Measurements from ENCODE around the gene OR8K5.
"Not testable (repeated sequence)": the region's sequence is repeated elsewhere in the genome, so short reads cannot be mapped to it uniquely, and the experiment has no call there.

The OR8K5 gene

DNA sequence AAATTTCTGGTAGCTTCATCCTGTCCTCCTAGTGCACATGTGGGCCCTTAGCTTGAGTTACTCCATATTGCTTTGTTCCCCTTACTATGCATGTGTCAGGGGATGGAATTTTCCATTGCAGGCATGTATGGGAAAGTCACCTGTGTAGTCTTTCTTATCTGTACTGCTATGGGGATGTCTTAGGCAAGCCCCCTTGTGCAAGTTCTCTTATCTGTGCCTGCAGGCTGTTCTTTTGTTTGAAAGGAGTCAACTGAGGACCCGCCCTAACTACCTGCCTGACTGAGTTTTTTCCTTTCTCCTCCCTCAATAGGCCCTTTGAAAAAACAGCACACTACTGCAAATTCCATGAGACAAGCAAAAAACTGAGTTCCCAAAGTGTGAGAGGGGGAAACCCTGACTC lies 8.7 kb downstream of the OR8K5 start:
- no peak overlapping the region for H3K27ac ChIP-seq
- H4K20me1 ChIP-seq = no peaks in the 10 kb centered on the region
- TF ChIP-seq Cebpa-rat (IDR thresholded peaks at IDR 0.05) = no peak
- no peak overlapping the region for H3K4me3 ChIP-seq
- no peaks in the 10 kb centered on the region for H3K36me3 ChIP-seq
- no peaks in the 10 kb centered on the region for H3K27me3 ChIP-seq
- H3K9me3 ChIP-seq = peaks cover 8% of the 10 kb centered on the region; the same call in 1 of the 2 replicates
- no peak overlapping the region for H3K4me2 ChIP-seq
- H3K4me1 ChIP-seq = no peaks in the 10 kb centered on the region
- no peak overlapping the region for H3K9ac ChIP-seq

DNA sequence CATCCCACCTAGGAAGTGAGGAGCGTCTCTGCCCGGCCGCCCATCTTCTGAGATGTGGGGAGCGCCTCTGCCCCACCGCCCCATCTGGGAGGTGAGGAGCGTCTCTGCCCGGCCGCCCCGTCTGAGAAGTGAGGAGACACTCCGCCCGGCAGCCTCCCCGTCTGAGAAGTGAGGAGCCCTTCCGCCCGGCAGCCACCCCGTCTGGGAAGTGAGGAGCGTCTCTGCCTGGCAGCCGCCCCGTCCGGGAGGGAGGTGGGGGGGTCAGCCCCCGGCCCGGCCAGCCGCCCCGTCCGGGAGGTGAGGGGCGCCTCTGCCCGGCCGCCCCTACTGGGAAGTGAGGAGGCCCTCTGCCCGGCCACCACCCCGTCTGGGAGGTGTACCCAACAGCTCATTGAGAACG lies 16.4 kb downstream of the OR8K5 start:
- H3K9ac ChIP-seq = not testable (repeated sequence)

DNA sequence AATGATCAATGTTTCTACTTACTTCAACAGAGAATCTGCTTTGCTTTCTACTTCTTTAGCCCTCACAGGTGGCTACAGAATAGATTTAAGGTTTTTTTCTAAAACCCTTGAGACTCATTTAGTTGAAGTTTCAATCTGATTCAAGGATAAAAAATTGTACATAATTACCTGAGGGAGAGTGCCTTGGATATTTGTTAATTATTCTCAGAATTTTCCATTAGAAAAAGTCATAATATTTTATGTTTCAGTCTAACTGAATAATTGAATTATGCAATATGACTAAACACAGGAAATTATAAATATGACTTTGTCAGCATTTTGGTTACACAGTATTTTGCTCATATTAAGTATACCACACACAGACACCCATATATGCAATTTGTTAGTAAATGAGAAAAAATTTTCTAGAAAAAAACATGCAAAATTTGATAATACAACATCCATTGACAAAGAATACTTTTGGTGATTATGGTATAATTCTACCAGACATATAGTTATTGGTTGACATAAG lies 19.9 kb downstream of the OR8K5 start, which contains the start of gene OR8J3:
Gene OR8J3, minus strand, starts transcription at position 51 of the 511 bp plus-strand sequence. CDS start 2,483 bp downstream, outside the sequence.
- no peak within 1 kb of the TSS for H3K4me3 ChIP-seq
- no peak within 1 kb of the TSS for H3K27ac ChIP-seq
- H3K9ac ChIP-seq = no peak within 1 kb of the TSS
- no peak for TF ChIP-seq Cebpa-rat (IDR thresholded peaks at IDR 0.05)
- no peaks in the 10 kb centered on the region for H3K27me3 ChIP-seq
- H3K4me2 ChIP-seq = no peak within 1 kb of the TSS
- no peaks in the 10 kb centered on the region for H3K9me3 ChIP-seq
- no peaks in the 10 kb centered on the region for H3K36me3 ChIP-seq
- no peaks in the 10 kb centered on the region for H3K4me1 ChIP-seq
- no peaks in the 10 kb centered on the region for H4K20me1 ChIP-seq

More for the DNA sequence above, 16.4 kb downstream of the OR8K5 start:
- H3K4me1 ChIP-seq, H3K27me3 ChIP-seq, H4K20me1 ChIP-seq, H3K9me3 ChIP-seq, H3K27ac ChIP-seq, H3K4me2 ChIP-seq, H3K36me3 ChIP-seq, H3K4me3 ChIP-seq: not testable (repeated sequence)

DNA sequence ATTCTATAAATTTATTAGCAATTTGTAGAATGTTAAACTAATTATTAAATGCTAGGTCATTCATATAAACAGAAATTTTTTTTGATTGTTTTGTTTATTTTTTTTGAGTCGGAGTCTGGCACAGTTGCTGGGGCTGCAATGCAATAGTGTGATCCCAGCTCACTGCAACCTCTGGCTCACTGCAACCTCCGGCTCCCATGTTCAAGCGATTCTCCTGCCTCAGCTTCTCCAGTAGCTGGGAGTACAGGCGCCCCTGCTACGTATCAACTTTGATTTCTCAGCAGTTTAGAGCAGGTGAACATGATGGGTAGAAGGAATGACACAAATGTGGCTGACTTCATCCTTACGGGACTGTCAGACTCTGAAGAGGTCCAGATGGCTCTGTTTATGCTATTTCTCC lies 38.0 kb downstream of the OR8K5 start, which contains the start of gene OR8H3:
Gene OR8H3, plus strand, starts transcription at position 301 of the 400 bp plus-strand sequence. Its CDS starts 0 bp downstream, at position 301.
- H3K9me3 ChIP-seq = no peaks in the 10 kb centered on the region
- H3K4me3 ChIP-seq = no peak within 1 kb of the TSS
- no peaks in the 10 kb centered on the region for H3K36me3 ChIP-seq
- H4K20me1 ChIP-seq = no peaks in the 10 kb centered on the region
- no peaks in the 10 kb centered on the region for H3K4me1 ChIP-seq
- no peaks in the 10 kb centered on the region for H3K27me3 ChIP-seq
- TF ChIP-seq Cebpa-rat (IDR thresholded peaks at IDR 0.05) = no peak
- H3K9ac ChIP-seq = no peak within 1 kb of the TSS
- H3K27ac ChIP-seq = no peak within 1 kb of the TSS
- H3K4me2 ChIP-seq = no peak within 1 kb of the TSS

All from BLaER1 (cell line).